C4-2B (cell line): ENCODE measurements around the gene PEF1.

Source experiments
- ZFX ChIP-seq: fragments of 450-650 bp; IDR thresholded peaks from 2 replicates; pipeline ENCODE4 v1.6.1; 2017
- TF ChIP-seq, protein P1 (sequence below): fragments of 450-650 bp; conservative IDR thresholded peaks from 2 replicates; pipeline ENCODE4 v1.5.1; 2017; ENCODE audit warnings: mild to moderate bottlenecking

DNA sequence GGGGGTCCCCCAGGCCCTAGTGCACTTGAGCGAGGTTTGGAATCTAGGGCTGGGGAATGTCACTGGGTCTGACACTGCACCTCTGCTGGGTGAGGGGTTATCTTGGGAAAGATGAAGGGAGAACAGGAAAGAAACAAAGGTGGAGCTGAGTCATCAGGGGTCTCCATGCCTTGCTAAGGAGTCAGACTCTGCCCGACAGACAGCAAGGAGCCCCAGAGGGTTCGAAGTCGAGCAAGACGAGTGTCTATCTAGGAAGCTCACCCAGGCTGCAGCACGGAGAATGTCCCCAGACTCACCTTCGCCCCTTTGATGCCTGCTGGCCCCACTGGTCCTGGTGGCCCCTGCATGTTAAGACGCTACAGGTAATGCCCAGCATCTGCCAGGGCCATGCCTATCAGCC is 41.1 kb upstream of the PEF1 start:
- TF ChIP-seq, protein P1, sequence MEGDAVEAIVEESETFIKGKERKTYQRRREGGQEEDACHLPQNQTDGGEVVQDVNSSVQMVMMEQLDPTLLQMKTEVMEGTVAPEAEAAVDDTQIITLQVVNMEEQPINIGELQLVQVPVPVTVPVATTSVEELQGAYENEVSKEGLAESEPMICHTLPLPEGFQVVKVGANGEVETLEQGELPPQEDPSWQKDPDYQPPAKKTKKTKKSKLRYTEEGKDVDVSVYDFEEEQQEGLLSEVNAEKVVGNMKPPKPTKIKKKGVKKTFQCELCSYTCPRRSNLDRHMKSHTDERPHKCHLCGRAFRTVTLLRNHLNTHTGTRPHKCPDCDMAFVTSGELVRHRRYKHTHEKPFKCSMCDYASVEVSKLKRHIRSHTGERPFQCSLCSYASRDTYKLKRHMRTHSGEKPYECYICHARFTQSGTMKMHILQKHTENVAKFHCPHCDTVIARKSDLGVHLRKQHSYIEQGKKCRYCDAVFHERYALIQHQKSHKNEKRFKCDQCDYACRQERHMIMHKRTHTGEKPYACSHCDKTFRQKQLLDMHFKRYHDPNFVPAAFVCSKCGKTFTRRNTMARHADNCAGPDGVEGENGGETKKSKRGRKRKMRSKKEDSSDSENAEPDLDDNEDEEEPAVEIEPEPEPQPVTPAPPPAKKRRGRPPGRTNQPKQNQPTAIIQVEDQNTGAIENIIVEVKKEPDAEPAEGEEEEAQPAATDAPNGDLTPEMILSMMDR: no peak
- no peak for TF ChIP-seq ZFX
